GM18526 (cell line): ENCODE results near the gene KLHL26.

Experiments
- POLR2A ChIP-seq: IDR thresholded peaks from 3 replicates; pipeline ENCODE4 v1.6.1; 2011; ENCODE audit not compliant: insufficient read length; ENCODE audit errors: extremely low read depth

Gene KLHL26

GRCh38 chr19:18597809-18598660 is 38.8 kb upstream of the KLHL26 start:
- no peak for TF ChIP-seq POLR2A

- TF ChIP-seq POLR2A = no peak
Measured at GRCh38 chr19:18599485-18599884, 37.3 kb upstream of the KLHL26 start.

- no peak for TF ChIP-seq POLR2A
Measured at GRCh38 chr19:18601875-18602274, 35.0 kb upstream of the KLHL26 start.

GRCh38 chr19:18603255-18603957 is 33.4 kb upstream of the KLHL26 start:
- TF ChIP-seq POLR2A = no peak

GRCh38 chr19:18603958-18604819 is 32.6 kb upstream of the KLHL26 start:
- no peak for TF ChIP-seq POLR2A

- no peak for TF ChIP-seq POLR2A
Measured at GRCh38 chr19:18604820-18605159, 32.0 kb upstream of the KLHL26 start.

- TF ChIP-seq POLR2A = no peak
Measured at GRCh38 chr19:18605196-18605545, 31.7 kb upstream of the KLHL26 start.

GRCh38 chr19:18605546-18606280 is 31.1 kb upstream of the KLHL26 start:
- no peak for TF ChIP-seq POLR2A

- TF ChIP-seq POLR2A = no peak
Measured at GRCh38 chr19:18606281-18607225, 30.3 kb upstream of the KLHL26 start, which contains the start of gene CRLF1. TSS of gene CRLF1 (minus strand) at chr19:18606799. CDS start at chr19:18606656, 143 bp downstream.

GRCh38 chr19:18607226-18608101 is 29.4 kb upstream of the KLHL26 start:
- TF ChIP-seq POLR2A = no peak

GRCh38 chr19:18608102-18608804 is 28.6 kb upstream of the KLHL26 start:
- TF ChIP-seq POLR2A = no peak

- TF ChIP-seq POLR2A = no peak
Measured at GRCh38 chr19:18608805-18609716, 27.8 kb upstream of the KLHL26 start.

GRCh38 chr19:18609717-18610051 is 27.1 kb upstream of the KLHL26 start:
- TF ChIP-seq POLR2A = no peak
